PC-3 (cell line): ENCODE measurements around the gene FLCN. TPM values are rescaled to one million over a fixed set of nuclear protein-coding genes. Genes with fewer than 3 reads are reported as not detected.
A peak's percentile ranks its signal among the peaks of the same experiment; 100 is the strongest.

ENCODE experiments used
- ATAC-seq: fragments of 200-7000 bp; cut with Tn5 transposase; 2 replicates; pipeline ENCODE4 v1.9.1; 2020; ENCODE audit warnings: mild to moderate bottlenecking, moderate library complexity
- BruUV-seq: library from RNA; stranded (reverse); fragments of 400-500 nt; replicated peaks from 2 replicates; lab custom pipeline; 2021; lab: Mats Ljungman, UMichigan
- CTCF ChIA-PET: fragments of 300-600 bp; sonication (Branson Sonifier 250); formaldehyde crosslinking; loops from one replicate; lab custom pipeline; 2022; ENCODE audit warnings: antibody characterized with exemption; lab: Charles Lee
- POLR2A ChIA-PET: fragments of 300-600 bp; sonication (Branson Sonifier 250); formaldehyde crosslinking; loops from one replicate; lab custom pipeline; 2022; ENCODE audit warnings: antibody characterized with exemption; ENCODE audit not compliant: unreplicated experiment; lab: Charles Lee
- DNase-seq: peaks from one replicate; pipeline ENCODE4 v3.0.0-alpha.2; 2015
- H2AFZ ChIP-seq: fragments of 300-600 bp; sonication (generic); 2 replicates; pipeline ENCODE4 v1.6.0; 2016; ENCODE audit warnings: antibody characterized with exemption, low read length
- H3F3A ChIP-seq: fragments of 300-600 bp; sonication (generic); one replicate; pipeline ENCODE4 v1.6.0; 2017; ENCODE audit warnings: antibody characterized with exemption, low read length, control low read depth, mild to moderate bottlenecking; ENCODE audit not compliant: unreplicated experiment
- H3K27ac ChIP-seq: fragments of 300-600 bp; sonication (generic); 2 replicates; pipeline ENCODE4 v1.5.1; 2016; ENCODE audit warnings: mild to moderate bottlenecking, low read length
- H3K27me3 ChIP-seq: fragments of 300-600 bp; sonication (generic); 2 replicates; pipeline ENCODE4 v1.6.1; 2016; ENCODE audit warnings: low read length, mixed read lengths
- H3K36me3 ChIP-seq: fragments of 300-600 bp; sonication (generic); 2 replicates; pipeline ENCODE4 v1.6.1; 2016; ENCODE audit warnings: low read depth, mixed run types, low read length, mixed read lengths
- H3K4me1 ChIP-seq: fragments of 300-600 bp; sonication (generic); 2 replicates; pipeline ENCODE4 v1.5.1; 2016; ENCODE audit warnings: low read length; ENCODE audit not compliant: insufficient read depth
- H3K4me2 ChIP-seq: fragments of 300-600 bp; sonication (generic); 2 replicates; pipeline ENCODE4 v1.6.0; 2016; ENCODE audit warnings: low read length
- H3K4me3 ChIP-seq: fragments of 300-600 bp; sonication (generic); 2 replicates; pipeline ENCODE4 v1.5.1; 2016; ENCODE audit warnings: mild to moderate bottlenecking, low read length, mixed read lengths
- H3K79me2 ChIP-seq: fragments of 300-600 bp; sonication (generic); 2 replicates; pipeline ENCODE4 v1.6.1; 2017; ENCODE audit warnings: low read length, mixed read lengths
- H3K9ac ChIP-seq: fragments of 300-600 bp; sonication (generic); 2 replicates; pipeline ENCODE4 v1.6.0; 2016; ENCODE audit warnings: mild to moderate bottlenecking, low read length
- H3K9me2 ChIP-seq: fragments of 300-600 bp; sonication (generic); replicated peaks from 2 replicates; pipeline ENCODE4 v1.6.1; 2016; ENCODE audit warnings: mixed run types, low read length, mixed read lengths
- H3K9me3 ChIP-seq: fragments of 300-600 bp; sonication (generic); 2 replicates; pipeline ENCODE4 v1.6.1; 2016; ENCODE audit warnings: low read length, mixed read lengths
- H4K20me1 ChIP-seq: fragments of 300-600 bp; sonication (generic); 2 replicates; pipeline ENCODE4 v1.6.1; 2016; ENCODE audit warnings: low read length, mixed read lengths
- EZH2 ChIP-seq: fragments of 300-600 bp; sonication (generic); IDR thresholded peaks from one replicate; pipeline ENCODE4 v1.6.1; 2017; ENCODE audit warnings: antibody characterized with exemption, mild to moderate bottlenecking, low read length; ENCODE audit not compliant: unreplicated experiment
- EZH2phosphoT487 ChIP-seq: fragments of 300-600 bp; sonication (generic); IDR thresholded peaks from 2 replicates; pipeline ENCODE4 v1.6.1; 2018; ENCODE audit warnings: mild to moderate bottlenecking, antibody characterized with exemption, low read length, borderline replicate concordance
- intact Hi-C: fragments of 100-400 bp; cut with micrococcal nuclease; formaldehyde crosslinking; loops from 2 replicates; pipeline ENCODE4 v1.9.0; 2023
- total RNA-seq: library from RNA; depleted of rRNA; stranded (reverse); fragments of >200 nt; gene quantifications from 2 replicates; pipeline ENCODE4 v1.2.3, GENCODE V29; 2014
- TF ChIP-seq, protein P1 (sequence below): fragments of 300-600 bp; sonication (generic); conservative IDR thresholded peaks from 2 replicates; pipeline ENCODE4 v1.5.1; 2017; ENCODE audit warnings: antibody characterized with exemption, low read depth, mild to moderate bottlenecking, low read length

The FLCN gene
- total RNA-seq, 1 experiment from 2014 or later: 30.8 TPM

DNA sequence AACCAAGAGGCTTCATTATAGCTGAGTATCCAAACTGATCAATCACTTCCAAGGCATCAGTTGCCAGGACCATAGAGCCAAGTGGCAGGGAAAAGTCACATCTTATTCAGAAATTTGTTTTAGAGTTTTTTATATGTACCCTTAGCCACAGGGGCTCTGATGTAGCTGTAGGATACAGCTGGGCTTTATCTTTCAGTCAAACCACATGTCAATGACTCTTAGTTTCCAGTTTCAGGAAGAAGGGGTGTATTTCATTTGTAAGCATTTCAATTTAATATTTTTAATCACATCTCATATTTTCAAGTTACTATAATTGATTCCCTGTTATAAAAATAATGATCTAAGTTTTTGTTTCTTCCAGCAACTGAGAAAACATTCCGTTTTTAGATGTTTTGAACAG, 2.9 kb upstream of the FLCN start:
- H3K27ac ChIP-seq: no peak overlapping the region
- H3K36me3 ChIP-seq: no peaks in the 10 kb centered on the region
- no peak overlapping the region for H3K4me3 ChIP-seq
- ChIA-PET POLR2A (no interaction called here), CTCF (no interaction called here)
- peaks cover 11% of the 10 kb centered on the region for H3K4me1 ChIP-seq
- peaks cover 23% of the 10 kb centered on the region for H3K79me2 ChIP-seq
- ATAC-seq (no peak), DNase-seq (no peak)
- no peaks in the 10 kb centered on the region for H3K9me3 ChIP-seq
- H2AFZ ChIP-seq: no peak overlapping the region
- no TSS peak for BruUV-seq
- TF ChIP-seq EZH2 (no peak), EZH2phosphoT487 (no peak)
- TF ChIP-seq, protein P1, sequence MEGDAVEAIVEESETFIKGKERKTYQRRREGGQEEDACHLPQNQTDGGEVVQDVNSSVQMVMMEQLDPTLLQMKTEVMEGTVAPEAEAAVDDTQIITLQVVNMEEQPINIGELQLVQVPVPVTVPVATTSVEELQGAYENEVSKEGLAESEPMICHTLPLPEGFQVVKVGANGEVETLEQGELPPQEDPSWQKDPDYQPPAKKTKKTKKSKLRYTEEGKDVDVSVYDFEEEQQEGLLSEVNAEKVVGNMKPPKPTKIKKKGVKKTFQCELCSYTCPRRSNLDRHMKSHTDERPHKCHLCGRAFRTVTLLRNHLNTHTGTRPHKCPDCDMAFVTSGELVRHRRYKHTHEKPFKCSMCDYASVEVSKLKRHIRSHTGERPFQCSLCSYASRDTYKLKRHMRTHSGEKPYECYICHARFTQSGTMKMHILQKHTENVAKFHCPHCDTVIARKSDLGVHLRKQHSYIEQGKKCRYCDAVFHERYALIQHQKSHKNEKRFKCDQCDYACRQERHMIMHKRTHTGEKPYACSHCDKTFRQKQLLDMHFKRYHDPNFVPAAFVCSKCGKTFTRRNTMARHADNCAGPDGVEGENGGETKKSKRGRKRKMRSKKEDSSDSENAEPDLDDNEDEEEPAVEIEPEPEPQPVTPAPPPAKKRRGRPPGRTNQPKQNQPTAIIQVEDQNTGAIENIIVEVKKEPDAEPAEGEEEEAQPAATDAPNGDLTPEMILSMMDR: no peak
- no peaks in the 10 kb centered on the region for H3K9me2 ChIP-seq
- peaks cover 8% of the 10 kb centered on the region; the same call in 1 of the 2 replicates for H4K20me1 ChIP-seq
- no peaks in the 10 kb centered on the region for H3K27me3 ChIP-seq
- intact Hi-C loops: loop anchor here (5.0 kb wide), 1 partner anchor 42 kb away; the partner anchor contains the start of gene COPS3
- H3F3A ChIP-seq: no peaks in the 10 kb centered on the region
- no peak overlapping the region for H3K4me2 ChIP-seq
- no peak overlapping the region for H3K9ac ChIP-seq

DNA sequence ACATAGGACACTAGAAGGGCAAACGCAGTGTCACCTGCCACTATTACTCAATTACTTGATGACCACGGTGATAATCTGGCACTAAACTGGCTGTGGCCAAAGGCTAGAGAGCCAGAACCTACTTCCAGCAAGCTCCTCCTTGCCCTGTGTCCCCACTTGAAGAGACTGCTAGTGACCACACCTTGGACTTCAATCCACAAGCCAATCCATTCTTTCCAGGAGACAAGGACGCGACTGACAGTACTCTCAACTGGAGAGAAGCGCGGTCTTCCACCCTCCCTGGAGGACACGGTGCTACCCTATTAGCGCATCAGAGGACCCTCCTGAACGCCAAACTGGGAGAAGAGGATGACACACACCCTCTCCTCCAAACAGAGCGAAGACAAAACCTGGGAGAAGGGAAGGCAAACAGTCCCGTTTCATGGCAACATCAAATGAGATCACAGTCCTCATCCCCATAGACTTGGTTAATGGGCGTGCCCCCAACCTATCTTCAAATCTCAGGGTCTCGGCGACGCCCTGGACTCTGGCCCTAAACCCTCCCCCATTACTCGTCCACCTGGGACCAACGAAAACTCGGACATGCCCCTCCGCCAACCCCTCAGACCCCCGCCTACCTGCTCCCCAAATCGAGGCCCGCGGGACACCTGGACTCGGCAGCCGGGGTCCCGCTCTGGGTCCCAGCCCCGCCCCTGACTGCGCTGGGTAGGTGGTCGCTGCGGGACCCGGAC, 508 bp downstream of the FLCN start:
- Histone ChIP-seq H3K9ac (peak overlapping the region; percentile 94), H3K79me2 (peaks cover 48% of the 10 kb centered on the region), H3K9me3 (no peaks in the 10 kb centered on the region), H3K9me2 (no peaks in the 10 kb centered on the region), H3K27me3 (no peaks in the 10 kb centered on the region), H2AFZ (peak overlapping the region; percentile 99), H3K27ac (peak overlapping the region; percentile 79), H4K20me1 (peaks cover 8% of the 10 kb centered on the region; the same call in 1 of the 2 replicates), H3K36me3 (peaks cover 3% of the 10 kb centered on the region; the same call in 1 of the 2 replicates), H3K4me3 (peak overlapping the region; percentile 93), H3F3A (no peaks in the 10 kb centered on the region), H3K4me1 (peaks cover 11% of the 10 kb centered on the region), H3K4me2 (peak overlapping the region; percentile 97)
- TSS peak; percentile 78 for BruUV-seq
- ATAC-seq (peak; percentile 32), DNase-seq (peak; percentile 36)
- CTCF ChIA-PET: no interaction called here
- intact Hi-C loops: loop anchor here (2.0 to 5.0 kb wide), 2 partner anchors 46 to 86 kb away; partner anchors contain the start of gene COPS3
- no peak for TF ChIP-seq EZH2phosphoT487
- TF ChIP-seq, protein P1: no peak
- no peak for TF ChIP-seq EZH2
- POLR2A ChIA-PET: interaction anchor here (0.6 kb wide), 1 partner anchor 70 kb away, joined by 3 read pairs; no protein-coding TSS in a partner anchor
